Transverse colon (tissue), 4 donors: ENCODE data around the gene LRRC47.

Source experiments
- CTCF ChIP-seq, 5 experiments: fragments of 200-600 bp in 3 of 5; fragments of 450-650 bp in 2 of 5; sonication (generic) in 3 of 5; IDR thresholded peaks; 1 replicate in 2 of 5; 2 replicates in 3 of 5; pipeline ENCODE4 v1.5.1; 2016 to 2017; ENCODE audit warnings: antibody characterized with exemption in 5 of 5, inconsistent platforms in 3 of 5, mild to moderate bottlenecking in 2 of 5, moderate library complexity in 1 of 5
- EP300 ChIP-seq: sonication (generic); formaldehyde crosslinking; IDR thresholded peaks from one replicate; pipeline ENCODE4 v1.6.1; 2017; ENCODE audit warnings: antibody characterized with exemption, low read depth
- POLR2A ChIP-seq: fragments of 450-650 bp; IDR thresholded peaks from one replicate; pipeline ENCODE4 v1.6.1; 2016; ENCODE audit warnings: antibody characterized with exemption, mild to moderate bottlenecking, moderate library complexity
- POLR2AphosphoS5 ChIP-seq, 3 donors: sonication (generic); formaldehyde crosslinking; IDR thresholded peaks; one replicate each; pipeline ENCODE4 v1.6.1; 2016; ENCODE audit warnings: antibody characterized with exemption in 3 of 3

- TF ChIP-seq CTCF (IDR thresholded peaks at IDR 0.05) = no peak
- no peak for TF ChIP-seq POLR2A
- TF ChIP-seq POLR2AphosphoS5 (IDR thresholded peaks at IDR 0.05) = no peak
- TF ChIP-seq EP300 = no peak
These were observed 61.1 kb downstream of the LRRC47 start for GRCh38 chr1:3735027-3735681.
